CD4-positive, CD25-positive, alpha-beta regulatory T cell (primary cell): Measurements from ENCODE around the gene URM1. TPM values are rescaled to one million over a fixed set of nuclear protein-coding genes. Genes with fewer than 3 reads are reported as not detected.

Source experiments
- ATAC-seq, 2 donors: fragments of 150-1000 bp; cut with Tn5 transposase; one replicate each; pipeline ENCODE4 v1.10.0; 2021; ENCODE audit warnings: low read depth in 2 of 2, moderate number of reproducible peaks in 2 of 2, moderate library complexity in 1 of 2
- DNase-seq, 3 donors: peaks; one replicate each; pipeline versions ENCODE4 v3.0.0 to v3.0.0-alpha.2; 2012 to 2022; ENCODE audit warnings: mixed read lengths in 1 of 3
- H3K27ac ChIP-seq: one replicate; pipeline ENCODE4 v1.7.0; 2013; ENCODE audit warnings: mild to moderate bottlenecking, low read length; ENCODE audit not compliant: insufficient read depth, poor library complexity, severe bottlenecking
- H3K27me3 ChIP-seq: one replicate; pipeline ENCODE4 v1.7.0; 2013; ENCODE audit warnings: low read length; ENCODE audit not compliant: control insufficient read depth, insufficient read depth
- H3K36me3 ChIP-seq: one replicate; pipeline ENCODE4 v1.7.0; 2013; ENCODE audit warnings: mild to moderate bottlenecking, low read length, moderate library complexity; ENCODE audit not compliant: control insufficient read depth, insufficient read depth
- H3K4me1 ChIP-seq: 2 replicates; pipeline ENCODE4 v1.7.0; 2013; ENCODE audit warnings: mild to moderate bottlenecking, low read length; ENCODE audit not compliant: insufficient read depth, control insufficient read depth, poor library complexity, severe bottlenecking
- H3K4me3 ChIP-seq: one replicate; pipeline ENCODE4 v1.7.0; 2013; ENCODE audit warnings: low read depth, mild to moderate bottlenecking, low read length, moderate library complexity
- H3K9me3 ChIP-seq, 2 experiments: 1 replicate in 1 of 2; 2 replicates in 1 of 2; pipeline ENCODE4 v1.7.0; 2013; ENCODE audit warnings: low read length in 2 of 2, mild to moderate bottlenecking in 1 of 2, moderate library complexity in 1 of 2; ENCODE audit not compliant: control insufficient read depth in 2 of 2
- H3K27ac Mint-ChIP-seq, 3 donors: one replicate each; pipeline ENCODE4 v1.8.0; 2020 to 2022; ENCODE audit warnings: mild to moderate bottlenecking in 3 of 3, mixed read lengths in 3 of 3, moderate library complexity in 2 of 3
- H3K27me3 Mint-ChIP-seq: one replicate; pipeline ENCODE4 v1.8.0; 2022; ENCODE audit warnings: mild to moderate bottlenecking, mixed read lengths
- H3K36me3 Mint-ChIP-seq: one replicate; pipeline ENCODE4 v1.8.0; 2020; ENCODE audit warnings: mixed read lengths
- H3K4me1 Mint-ChIP-seq, 4 donors: one replicate each; pipeline ENCODE4 v1.8.0; 2020 to 2022; ENCODE audit warnings: mixed read lengths in 4 of 4, mild to moderate bottlenecking in 1 of 4
- H3K4me3 Mint-ChIP-seq, 4 donors: one replicate each; pipeline ENCODE4 v1.8.0; 2020 to 2022; ENCODE audit warnings: mild to moderate bottlenecking in 4 of 4, mixed read lengths in 4 of 4, moderate library complexity in 3 of 4
- H3K9me3 Mint-ChIP-seq, 7 donors: one replicate each; pipeline ENCODE4 v1.8.0; 2020 to 2022; ENCODE audit warnings: mixed read lengths in 7 of 7, mild to moderate bottlenecking in 3 of 7, moderate library complexity in 2 of 7
- polyA plus RNA-seq, 4 donors: library from polyadenylated mRNA; unstranded; fragments of 300-500 nt; fragmentation: Illumina TruSeq; gene quantifications; one replicate each; pipeline ENCODE4 v1.2.3, GENCODE V29; 2021
- total RNA-seq: library from RNA; stranded (reverse); gene quantifications from one replicate; pipeline ENCODE4 v1.2.3, GENCODE V29; 2022

The URM1 gene
- total and polyA plus RNA-seq, 5 donors from 2014 or later: 46.2 to 60.7 (median 49.3) TPM

DNA sequence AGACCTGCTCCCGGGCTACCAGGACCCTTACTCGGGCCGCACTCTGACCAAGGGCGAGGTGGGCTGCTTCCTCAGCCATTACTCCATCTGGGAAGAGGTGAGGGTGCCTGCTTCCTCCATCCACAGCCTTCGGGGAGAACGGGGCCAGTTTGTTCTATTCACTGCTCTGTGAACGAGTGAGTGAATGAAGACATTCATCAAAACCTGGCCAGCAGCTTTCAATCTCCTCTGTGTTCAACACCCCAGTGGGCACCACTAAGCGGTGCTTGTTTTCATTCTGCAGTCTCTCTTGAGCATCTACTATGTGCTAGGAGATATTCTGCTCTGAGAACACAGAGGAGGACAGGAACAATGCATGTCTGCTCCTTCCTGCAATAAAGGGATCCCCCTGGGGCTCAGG, 60.0 kb downstream of the URM1 start:
- H3K4me3 ChIP-seq: no peak overlapping the region
- ATAC-seq: no peak
- H3K27ac Mint-ChIP-seq: no peak overlapping the region
- H3K27me3 Mint-ChIP-seq: peaks cover 6% of the 10 kb centered on the region
- H3K36me3 Mint-ChIP-seq: no peaks in the 10 kb centered on the region
- no peak overlapping the region for H3K27ac ChIP-seq
- no peak overlapping the region for H3K4me3 Mint-ChIP-seq
- DNase-seq: no peak
- no peaks in the 10 kb centered on the region for H3K36me3 ChIP-seq
- no peaks in the 10 kb centered on the region for H3K4me1 ChIP-seq
- no peaks in the 10 kb centered on the region for H3K9me3 Mint-ChIP-seq
- H3K4me1 Mint-ChIP-seq: no peaks in the 10 kb centered on the region
- no peaks in the 10 kb centered on the region for H3K9me3 ChIP-seq
- no peaks in the 10 kb centered on the region for H3K27me3 ChIP-seq

DNA sequence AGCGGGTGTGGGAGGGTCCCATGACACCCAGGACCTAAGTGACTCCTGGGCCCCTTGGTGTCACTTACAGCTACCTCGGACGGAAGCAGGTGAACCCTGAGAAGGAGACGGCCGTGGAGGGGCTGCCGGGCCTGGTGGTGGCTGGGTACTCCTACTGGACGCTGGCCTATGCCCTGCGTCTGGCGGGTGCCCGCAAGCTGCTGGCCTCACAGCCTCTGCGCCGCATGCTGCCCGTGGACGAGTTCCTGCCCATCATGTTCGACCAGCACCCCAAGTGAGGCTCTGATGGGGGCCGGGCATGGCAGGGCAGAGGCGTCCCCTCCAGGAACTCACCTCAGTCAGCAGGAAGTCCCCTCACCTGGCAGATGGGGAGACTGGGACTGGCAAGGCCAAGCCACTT, 63.2 kb downstream of the URM1 start:
- H3K4me1 Mint-ChIP-seq: peaks cover 0 to 4% (median 3%) of the 10 kb centered on the region in 4 donors
- H3K4me3 ChIP-seq: no peak overlapping the region
- H3K27ac ChIP-seq: no peak overlapping the region
- H3K4me1 ChIP-seq: peaks cover 6% of the 10 kb centered on the region
- no peaks in the 10 kb centered on the region for H3K36me3 Mint-ChIP-seq
- H3K4me3 Mint-ChIP-seq: no peak overlapping the region
- H3K27me3 ChIP-seq: no peaks in the 10 kb centered on the region
- H3K27ac Mint-ChIP-seq: no peak overlapping the region
- ATAC-seq: no peak
- no peaks in the 10 kb centered on the region for H3K9me3 Mint-ChIP-seq
- H3K27me3 Mint-ChIP-seq: no peaks in the 10 kb centered on the region
- DNase-seq: no peak
- H3K36me3 ChIP-seq: no peaks in the 10 kb centered on the region
- H3K9me3 ChIP-seq: no peaks in the 10 kb centered on the region

DNA sequence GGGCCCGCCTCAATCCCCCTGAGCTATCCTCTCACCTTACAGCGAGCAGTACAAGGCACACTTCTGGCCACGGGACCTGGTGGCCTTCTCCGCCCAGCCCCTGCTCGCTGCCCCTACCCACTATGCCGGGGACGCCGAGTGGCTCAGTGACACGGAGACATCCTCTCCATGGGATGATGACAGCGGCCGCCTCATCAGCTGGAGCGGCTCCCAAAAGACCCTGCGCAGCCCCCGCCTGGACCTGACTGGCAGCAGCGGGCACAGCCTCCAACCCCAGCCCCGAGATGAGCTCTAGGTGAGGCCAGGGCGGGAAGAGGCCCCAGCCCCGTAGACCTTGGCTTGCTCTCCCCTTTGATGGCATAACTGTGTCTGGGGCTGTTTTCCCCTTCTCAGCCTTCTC, 64.4 kb downstream of the URM1 start:
- Histone ChIP-seq H3K36me3 (no peaks in the 10 kb centered on the region), H3K27ac (no peak overlapping the region), H3K4me3 (no peak overlapping the region), H3K9me3 (no peaks in the 10 kb centered on the region), H3K27me3 (no peaks in the 10 kb centered on the region), H3K4me1 (peaks cover 6% of the 10 kb centered on the region)
- H3K4me3 Mint-ChIP-seq: no peak overlapping the region
- H3K9me3 Mint-ChIP-seq: no peaks in the 10 kb centered on the region
- H3K4me1 Mint-ChIP-seq: peaks cover 0 to 4% (median 3%) of the 10 kb centered on the region in 4 donors
- no peaks in the 10 kb centered on the region for H3K27me3 Mint-ChIP-seq
- no peak overlapping the region for H3K27ac Mint-ChIP-seq
- DNase-seq (no peak), ATAC-seq (no peak)
- H3K36me3 Mint-ChIP-seq: no peaks in the 10 kb centered on the region

DNA sequence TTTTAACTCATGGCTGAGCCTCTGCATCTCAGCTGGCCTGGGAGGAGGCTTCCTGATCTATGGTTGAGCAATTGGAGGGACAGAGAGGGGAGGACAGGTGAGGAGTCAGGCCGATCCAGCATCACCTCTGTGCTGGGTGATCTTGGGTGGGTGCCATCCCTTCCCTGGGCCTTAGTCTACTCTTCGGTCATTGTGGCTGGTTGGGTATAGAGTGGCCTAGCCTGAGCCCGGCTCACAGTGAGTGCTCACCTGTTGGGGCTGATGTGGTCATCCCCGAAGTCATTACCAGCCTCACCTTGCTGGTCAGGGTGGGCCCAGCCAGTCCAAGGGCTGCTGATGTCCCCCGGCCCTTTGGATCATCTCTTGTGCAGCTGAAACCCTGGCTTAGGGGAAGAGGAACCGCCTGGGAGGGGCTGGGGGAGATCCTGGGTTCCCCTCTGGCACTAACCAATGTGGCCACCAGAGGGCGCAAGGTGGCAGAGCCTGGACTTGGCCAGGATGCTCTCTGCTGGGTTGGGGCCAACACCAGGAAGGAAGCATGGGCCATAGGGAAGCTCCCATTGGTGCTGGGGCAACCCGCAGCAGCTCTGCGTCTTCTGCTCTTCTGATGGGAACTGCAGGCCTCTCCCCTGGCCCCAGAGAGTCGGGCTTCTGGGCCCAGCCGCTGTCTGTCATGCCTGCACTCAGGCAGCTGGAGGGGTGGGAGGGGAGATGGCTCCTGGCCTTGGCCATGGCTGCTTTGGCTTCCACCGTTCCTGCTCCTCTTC, 67.4 kb downstream of the URM1 start:
- no peaks in the 10 kb centered on the region for H3K9me3 ChIP-seq
- ATAC-seq (peak; percentile 81 to 82), DNase-seq (peak; percentile 64 to 69 (median 65))
- Mint-ChIP-seq H3K27me3 (no peaks in the 10 kb centered on the region), H3K27ac (peak overlapping the region in 2 of 3 donors; percentile 20 to 31), H3K4me3 (no peak overlapping the region), H3K36me3 (no peaks in the 10 kb centered on the region), H3K4me1 (peaks cover 0 to 4% (median 3%) of the 10 kb centered on the region in 4 donors), H3K9me3 (no peaks in the 10 kb centered on the region)
- H3K4me3 ChIP-seq: no peak overlapping the region
- no peak overlapping the region for H3K27ac ChIP-seq
- H3K27me3 ChIP-seq: no peaks in the 10 kb centered on the region
- peaks cover 6% of the 10 kb centered on the region for H3K4me1 ChIP-seq
- H3K36me3 ChIP-seq: no peaks in the 10 kb centered on the region

DNA sequence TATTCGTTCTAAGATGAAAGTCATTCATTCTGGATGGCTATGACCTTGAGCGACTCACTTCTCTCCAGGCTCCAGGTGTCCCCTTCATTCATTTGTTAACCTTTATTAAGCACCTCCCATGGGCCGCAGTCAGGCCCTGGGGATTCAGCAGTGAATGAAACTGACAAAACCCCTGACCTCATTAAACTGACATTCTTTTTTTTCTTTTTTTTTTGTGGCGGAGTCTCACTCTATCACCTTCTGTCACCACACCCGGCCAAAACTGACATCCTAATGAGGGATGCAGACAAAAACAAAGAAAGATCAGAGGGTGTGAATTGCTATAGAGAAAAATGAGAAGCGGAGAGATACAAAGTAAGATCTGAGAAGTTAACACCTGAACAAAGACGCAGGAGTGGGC, 68.1 kb downstream of the URM1 start:
- H3K9me3 Mint-ChIP-seq: no peaks in the 10 kb centered on the region
- H3K27me3 Mint-ChIP-seq: no peaks in the 10 kb centered on the region
- H3K4me1 ChIP-seq: peaks cover 6% of the 10 kb centered on the region
- no peak overlapping the region for H3K27ac ChIP-seq
- no peaks in the 10 kb centered on the region for H3K36me3 Mint-ChIP-seq
- H3K4me3 Mint-ChIP-seq: no peak overlapping the region
- no peaks in the 10 kb centered on the region for H3K27me3 ChIP-seq
- no peaks in the 10 kb centered on the region for H3K36me3 ChIP-seq
- DNase-seq (no peak), ATAC-seq (no peak)
- H3K4me1 Mint-ChIP-seq: peaks cover 0 to 4% (median 3%) of the 10 kb centered on the region in 4 donors
- H3K9me3 ChIP-seq: no peaks in the 10 kb centered on the region
- H3K27ac Mint-ChIP-seq: peak overlapping the region in 1 of 3 donors; percentile 38
- no peak overlapping the region for H3K4me3 ChIP-seq

Other genes starting within 250 kb of the URM1 start
- gene PTGES2, start 243.6 kb upstream of the URM1 start, total RNA-seq: 48.6 TPM
- gene PTGES2, start 243.6 kb upstream of the URM1 start, polyA plus RNA-seq: 10 to 100 TPM; 33.8 to 39.1 (median 37.6) TPM
- 0.94 TPM for gene LCN2, start 221.9 kb upstream of the URM1 start, total RNA-seq
- not detected for gene LCN2, start 221.9 kb upstream of the URM1 start, polyA plus RNA-seq
- 70.9 TPM for gene BBLN, start 211.1 kb upstream of the URM1 start, total RNA-seq
- 100 to 1,000 TPM; 111 to 176 (median 128) TPM for gene BBLN, start 211.1 kb upstream of the URM1 start, polyA plus RNA-seq
- 128 TPM for gene CIZ1, start 179.8 kb upstream of the URM1 start, total RNA-seq
- 1 to 10 TPM; 7.2 to 9.3 (median 8.0) TPM for gene CIZ1, start 179.8 kb upstream of the URM1 start, polyA plus RNA-seq
- gene DNM1, start 168.0 kb upstream of the URM1 start, total RNA-seq: 1.5 TPM
- not detected for gene DNM1, start 168.0 kb upstream of the URM1 start, polyA plus RNA-seq
- gene GOLGA2, start 95.4 kb upstream of the URM1 start, total RNA-seq: 55.8 TPM
- 1 to 10 TPM; 3.7 to 5.0 (median 4.1) TPM for gene GOLGA2, start 95.4 kb upstream of the URM1 start, polyA plus RNA-seq
- 10.6 TPM for gene SWI5, start 95.1 kb upstream of the URM1 start, total RNA-seq
- gene SWI5, start 95.1 kb upstream of the URM1 start, polyA plus RNA-seq: 10 to 100 TPM; 19.8 to 27.1 (median 22.5) TPM
- gene TRUB2, start 48.9 kb upstream of the URM1 start, total RNA-seq: 8.2 TPM
- gene TRUB2, start 48.9 kb upstream of the URM1 start, polyA plus RNA-seq: 10 to 100 TPM; 21.7 to 26.8 (median 24.3) TPM
- 30.4 TPM for gene COQ4, start 48.5 kb upstream of the URM1 start, total RNA-seq
- 10 to 100 TPM; 30.4 to 41.3 (median 33.8) TPM for gene COQ4, start 48.5 kb upstream of the URM1 start, polyA plus RNA-seq
- 8.6 TPM for gene SLC27A4, start 30.8 kb upstream of the URM1 start, total RNA-seq
- gene SLC27A4, start 30.8 kb upstream of the URM1 start, polyA plus RNA-seq: 1 to 10 TPM; 5.5 to 8.7 (median 6.4) TPM
- 0.12 TPM for gene CERCAM, start 49.5 kb downstream of the URM1 start, total RNA-seq
- gene CERCAM, start 49.5 kb downstream of the URM1 start, polyA plus RNA-seq: not detected
- gene ODF2, start 84.6 kb downstream of the URM1 start, total RNA-seq: 31.9 TPM
- gene ODF2, start 84.6 kb downstream of the URM1 start, polyA plus RNA-seq: 10 to 100 TPM; 12.9 to 19.8 (median 13.8) TPM
- gene GLE1, start 133.3 kb downstream of the URM1 start, total RNA-seq: 16.7 TPM
- gene GLE1, start 133.3 kb downstream of the URM1 start, polyA plus RNA-seq: 10 to 100 TPM; 24.9 to 34.1 (median 31.5) TPM
- 769 TPM for gene SPTAN1, start 181.2 kb downstream of the URM1 start, total RNA-seq
- 10 to 100 TPM; 79.8 to 86.2 (median 83.2) TPM for gene SPTAN1, start 181.2 kb downstream of the URM1 start, polyA plus RNA-seq